KBM-7 (cell line): ENCODE measurements around the gene SRM.
A peak's percentile ranks its signal among the peaks of the same experiment; 100 is the strongest.
"Not testable (repeated sequence)": the region's sequence is repeated elsewhere in the genome, so short reads cannot be mapped to it uniquely, and the experiment has no call there.

ENCODE experiments used
- DNase-seq: peaks from one replicate; pipeline ENCODE4 v3.0.0-alpha.2; 2015
- in situ Hi-C: fragments of 300-500 bp; cut with MboI; formaldehyde crosslinking; loops from 2 replicates; pipeline ENCODE4 v1.14.3; 2020; ENCODE audit warnings: low sequenced_read_pairs, low pct_unique_long_range_greater_than_20kb, mixed read lengths

Gene SRM

DNA sequence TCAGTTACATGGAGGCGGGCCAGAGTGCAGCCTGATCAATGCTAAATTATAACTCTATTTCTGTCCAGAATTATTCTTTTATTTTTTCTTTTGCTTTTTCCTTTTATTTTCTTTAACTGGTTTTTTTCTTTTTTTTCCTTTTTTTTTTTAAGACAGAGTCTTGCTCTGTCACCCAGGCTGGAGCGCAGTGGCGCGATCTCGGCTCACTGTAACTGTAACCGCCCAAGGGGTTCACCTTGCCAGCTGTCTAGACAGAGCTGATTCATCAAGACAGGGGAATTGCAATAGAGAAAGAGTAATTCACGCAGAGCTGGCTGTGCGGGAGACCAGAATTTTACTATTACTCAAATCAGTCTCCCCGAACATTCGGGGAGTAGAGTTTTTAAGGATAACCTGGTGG, 8.7 kb downstream of the SRM start:
- DNase-seq, in situ Hi-C loops: not testable (repeated sequence)

- DNase-seq: no peak
- in situ Hi-C loops: loop anchor here (25.0 kb wide), 2 partner anchors 591 to 691 kb away; partner anchors contain the start of gene AGTRAP
Observed at GRCh38 chr1:11046625-11047365, 13.0 kb downstream of the SRM start, which contains the start of gene MASP2. Gene MASP2 (minus strand): TSS chr1:11047239. CDS start chr1:11047207, 32 bp downstream.

DNA sequence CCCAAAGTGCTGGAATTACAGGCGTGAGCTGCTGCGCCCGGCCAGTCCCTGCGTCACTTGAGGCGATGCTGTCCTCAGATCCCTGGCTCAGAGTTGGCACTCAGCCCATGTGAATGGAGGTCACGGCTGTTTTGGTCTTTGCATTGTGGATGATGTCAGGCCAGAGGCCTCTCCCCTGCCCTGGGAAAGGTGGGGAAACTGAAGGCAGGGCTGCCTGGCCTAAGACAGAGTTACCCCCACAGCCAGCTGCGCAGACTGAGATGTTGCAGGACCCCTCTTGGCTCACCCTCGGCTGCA, 13.6 kb downstream of the SRM start:
- no peak for DNase-seq
- in situ Hi-C loops: loop anchor here (25.0 kb wide), 2 partner anchors 591 to 691 kb away; partner anchors contain the start of gene AGTRAP

GRCh38 chr1:11045428-11046269, 14.2 kb downstream of the SRM start:
- no peak for DNase-seq
- in situ Hi-C loops: loop anchor here (25.0 kb wide), 2 partner anchors 592 to 692 kb away; partner anchors contain the start of gene AGTRAP

GRCh38 chr1:11044849-11045427, 14.9 kb downstream of the SRM start:
- in situ Hi-C loops: loop anchor here (25.0 kb wide), 2 partner anchors 592 to 692 kb away; partner anchors contain the start of gene AGTRAP
- DNase-seq: no peak

DNA sequence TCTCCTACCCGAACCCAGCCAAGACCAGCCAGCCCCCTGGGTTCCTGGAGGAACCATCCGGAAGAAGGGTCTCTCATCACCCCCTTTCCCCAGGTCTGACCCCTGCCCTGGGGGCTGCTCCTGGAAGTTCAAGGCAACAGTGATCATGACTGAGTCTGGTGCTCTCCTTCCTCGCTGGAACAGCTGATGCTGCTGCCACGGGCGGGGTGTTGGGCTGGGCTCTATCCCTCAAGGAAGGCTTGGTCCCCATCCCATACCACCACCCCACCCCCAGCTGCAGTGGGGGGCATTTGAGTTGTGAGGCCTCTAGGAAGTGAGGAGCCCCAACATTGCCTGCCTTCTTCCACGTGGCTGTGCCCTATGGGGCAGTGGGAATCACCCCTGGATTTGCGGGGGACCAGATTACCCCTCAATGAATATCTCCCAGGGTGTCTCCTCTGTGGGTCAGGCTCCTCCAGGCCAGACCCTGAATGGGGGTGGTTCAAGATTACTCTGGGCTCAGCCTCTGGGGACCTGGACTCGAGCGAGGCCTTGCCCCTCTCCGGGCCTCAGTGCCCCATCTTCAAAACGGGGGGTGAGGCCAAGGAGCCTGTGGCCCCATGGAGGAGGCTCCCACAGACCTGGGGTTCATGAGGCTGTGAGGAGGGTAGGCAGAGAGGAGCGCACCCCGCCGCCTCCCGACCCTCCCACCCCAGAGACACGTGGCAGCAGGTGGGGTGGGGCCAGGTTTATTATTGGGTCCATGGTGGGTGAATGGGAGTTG, 15.6 kb downstream of the SRM start:
- in situ Hi-C loops: loop anchor here (25.0 kb wide), 2 partner anchors 593 to 693 kb away; partner anchors contain the start of gene AGTRAP
- DNase-seq: no peak

DNA sequence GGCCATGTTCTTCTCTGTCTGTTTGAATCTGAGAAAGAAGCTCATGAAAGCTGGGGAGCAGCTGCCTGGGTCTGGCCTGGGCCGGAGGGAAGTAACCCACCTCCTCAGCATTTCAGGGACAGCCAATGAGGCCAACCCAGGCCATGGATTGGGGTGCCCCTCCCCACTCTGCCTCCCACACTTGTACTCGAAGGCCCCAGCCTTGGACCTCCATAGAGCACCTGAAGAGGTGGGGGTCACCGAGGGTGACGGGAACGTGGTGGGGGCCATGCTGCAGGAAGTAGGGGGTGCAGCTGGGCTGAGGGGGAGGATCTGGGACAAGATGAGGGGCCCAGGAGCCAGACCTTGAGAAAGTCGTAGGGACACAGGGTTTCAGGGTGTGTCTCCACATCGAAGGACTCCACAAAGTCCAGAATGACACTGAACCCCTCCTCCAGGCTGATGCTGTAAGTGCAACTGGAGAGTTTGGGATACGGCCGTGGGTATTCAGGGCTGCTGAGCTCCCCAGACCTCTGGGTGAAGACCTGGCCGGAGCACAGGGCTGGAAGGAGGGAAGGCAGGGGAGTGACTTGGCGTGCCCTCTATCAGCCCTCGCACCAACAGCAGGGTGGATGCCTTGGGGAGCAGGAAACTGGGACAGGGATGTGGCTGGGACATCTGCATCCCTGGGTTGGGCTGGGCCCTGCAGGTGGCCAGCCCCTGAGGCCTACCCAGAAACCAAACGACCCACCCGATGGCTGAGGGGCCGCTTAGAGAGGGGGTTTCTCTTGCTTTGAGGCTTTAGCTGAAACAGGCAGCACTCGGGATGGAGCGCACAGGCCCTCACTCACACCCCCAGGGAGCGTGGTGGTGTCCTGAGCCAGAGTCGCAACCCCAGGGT, 16.6 kb downstream of the SRM start:
- in situ Hi-C loops: loop anchor here (25.0 kb wide), 2 partner anchors 594 to 694 kb away; partner anchors contain the start of gene AGTRAP
- no peak for DNase-seq

DNA sequence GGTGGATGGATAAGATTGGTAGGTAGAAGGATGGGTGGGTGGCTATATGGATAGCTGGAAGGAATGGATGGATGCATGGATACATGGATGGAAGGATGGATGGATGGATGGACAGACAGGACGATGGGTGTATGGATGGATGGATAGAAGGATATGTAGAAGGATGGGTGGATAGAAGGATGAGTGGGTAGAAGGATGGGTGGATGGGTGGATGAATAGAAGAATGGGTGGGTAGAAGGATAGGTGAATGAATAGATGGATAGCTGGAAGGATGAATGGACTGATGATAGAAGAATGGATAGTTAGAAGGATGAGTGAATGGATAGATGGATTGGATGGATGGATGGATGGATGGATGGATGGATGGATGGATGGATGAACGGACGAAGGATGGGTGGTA, 17.8 kb downstream of the SRM start:
- in situ Hi-C loops: loop anchor here (25.0 kb wide), 2 partner anchors 595 to 695 kb away; partner anchors contain the start of gene AGTRAP

GRCh38 chr1:11041048-11041447, 18.8 kb downstream of the SRM start:
- no peak for DNase-seq
- in situ Hi-C loops: loop anchor here (25.0 kb wide), 2 partner anchors 596 to 696 kb away; partner anchors contain the start of gene AGTRAP

More for the DNA sequence above, 17.8 kb downstream of the SRM start:
- no peak for DNase-seq

DNA sequence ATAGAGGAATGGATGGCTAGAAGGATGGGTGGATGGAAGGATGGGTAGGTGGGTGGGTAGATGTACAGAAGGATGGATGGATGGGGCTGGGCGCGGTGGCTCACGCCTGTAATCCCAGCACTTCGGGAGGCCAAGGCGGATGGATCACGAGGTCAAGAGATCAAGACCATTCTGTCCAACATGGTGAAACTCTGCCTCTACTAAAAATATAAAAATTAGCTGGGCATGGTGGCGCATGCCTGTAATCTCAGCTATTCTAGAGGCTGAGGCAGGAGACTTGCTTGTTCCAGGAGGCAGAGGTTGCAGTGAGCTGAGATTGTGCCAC, 19.8 kb downstream of the SRM start:
- in situ Hi-C loops: loop anchor here (25.0 kb wide), 2 partner anchors 597 to 697 kb away; partner anchors contain the start of gene AGTRAP
- not testable (repeated sequence) for DNase-seq

DNA sequence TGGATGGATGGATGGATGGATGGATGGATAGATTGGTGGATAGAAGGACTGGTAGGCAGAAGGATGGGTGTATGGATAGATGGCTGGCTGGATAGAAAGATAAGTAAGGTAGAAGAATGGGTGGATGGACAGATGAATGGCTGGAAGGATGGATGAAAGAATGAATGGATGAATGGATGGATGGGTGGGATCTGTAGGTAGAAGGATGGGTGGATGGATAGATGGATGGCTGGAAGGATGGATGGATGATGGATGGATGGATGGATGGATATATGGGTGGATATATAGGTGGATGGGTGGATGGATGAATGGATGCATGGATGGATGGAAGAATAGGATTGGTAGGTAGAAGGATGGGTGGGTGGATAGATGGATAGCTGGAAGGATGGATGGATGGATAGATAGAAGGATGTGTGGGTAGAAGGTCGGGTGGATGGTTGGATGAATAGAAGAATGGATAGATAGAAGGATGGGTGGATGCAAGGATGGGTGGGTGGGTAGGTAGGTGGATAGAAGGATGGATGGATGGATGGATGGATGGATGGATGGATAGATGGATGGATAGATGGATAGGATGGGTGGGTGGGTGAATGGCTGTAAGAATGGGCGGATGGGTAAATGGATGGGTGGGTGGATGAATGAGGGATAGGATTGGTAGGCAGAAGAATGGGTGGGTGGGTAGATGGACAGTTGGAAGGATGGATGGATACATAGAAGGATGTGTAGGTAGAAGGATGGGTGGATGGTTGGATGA, 20.3 kb downstream of the SRM start:
- in situ Hi-C loops: loop anchor here (25.0 kb wide), 2 partner anchors 598 to 698 kb away; partner anchors contain the start of gene AGTRAP
- no peak for DNase-seq

DNA sequence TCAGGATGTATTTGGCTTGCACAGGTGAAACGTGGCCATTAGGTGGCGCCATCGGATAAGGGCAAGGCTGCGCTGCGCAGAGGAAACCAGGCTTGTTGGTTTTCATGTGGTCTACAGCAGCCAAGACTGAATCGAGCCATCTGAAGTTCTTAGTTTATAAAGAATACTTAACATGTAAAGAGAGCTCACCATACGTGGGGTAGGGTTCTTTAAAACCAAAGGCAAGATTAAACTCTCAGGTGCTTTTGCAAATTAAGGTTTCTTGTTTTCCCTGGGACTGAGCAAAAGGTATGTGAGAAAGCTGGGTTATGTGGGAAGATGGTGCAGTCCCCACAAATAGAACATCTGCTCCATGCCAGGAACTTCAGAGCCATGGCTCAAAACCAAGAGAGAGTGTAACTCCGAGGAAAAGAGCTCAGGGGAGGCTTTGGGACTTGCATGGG, 22.1 kb downstream of the SRM start:
- peak; percentile 86 for DNase-seq
- in situ Hi-C loops: loop anchor here (25.0 kb wide), 2 partner anchors 600 to 700 kb away; partner anchors contain the start of gene AGTRAP

- in situ Hi-C loops: loop anchor here (25.0 kb wide), 2 partner anchors 600 to 700 kb away; partner anchors contain the start of gene AGTRAP
- not testable (repeated sequence) for DNase-seq
Observed at GRCh38 chr1:11037019-11037739, 22.6 kb downstream of the SRM start.

DNA sequence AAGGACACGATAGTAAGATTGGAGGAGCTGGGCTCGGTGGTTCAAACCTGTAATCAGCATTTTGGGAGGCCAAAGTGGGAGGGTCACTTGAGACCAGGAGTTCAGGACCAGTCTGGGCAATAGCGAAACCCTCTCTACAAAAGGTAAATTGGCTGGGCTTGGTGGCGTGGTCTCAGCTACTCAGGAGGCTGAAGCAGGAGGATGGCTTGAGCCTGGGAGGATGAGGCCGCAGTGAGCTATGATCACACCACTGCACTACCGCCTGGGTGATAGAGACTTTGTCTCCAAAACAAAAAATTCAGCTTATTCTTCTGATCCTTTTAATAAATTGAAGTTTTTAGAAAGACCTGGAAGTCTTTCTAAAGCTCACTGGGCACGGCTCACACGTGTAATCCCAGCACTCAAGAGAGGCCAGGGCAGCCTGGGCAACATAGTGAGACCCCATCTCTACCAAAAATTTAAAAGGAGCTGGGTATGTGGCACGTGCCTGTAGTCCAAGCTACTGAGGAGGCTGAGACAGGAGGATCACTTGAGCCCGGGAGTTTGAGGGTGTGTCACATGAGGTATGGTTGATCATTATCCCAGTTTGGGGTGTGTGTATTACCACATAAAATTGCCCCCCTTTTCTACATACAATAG, 28.1 kb downstream of the SRM start:
- no peak for DNase-seq
- in situ Hi-C loops: loop anchor here (25.0 kb wide), 2 partner anchors 606 to 706 kb away; partner anchors contain the start of gene AGTRAP

- no peak for DNase-seq
- in situ Hi-C loops: loop anchor here (25.0 kb wide), 2 partner anchors 606 to 706 kb away; partner anchors contain the start of gene AGTRAP
Observed at GRCh38 chr1:11030865-11031264, 29.0 kb downstream of the SRM start.

- DNase-seq: no peak
- in situ Hi-C loops: loop anchor here (25.0 kb wide), 2 partner anchors 609 to 709 kb away; partner anchors contain the start of gene AGTRAP
Observed at GRCh38 chr1:11028018-11028417, 31.8 kb downstream of the SRM start.
